HepG2 (cell line): Measurements from ENCODE around the gene ZNF451. TPM values are rescaled to one million over a fixed set of nuclear protein-coding genes. Genes with fewer than 3 reads are reported as not detected.

ENCODE experiments used
- ATAC-seq: fragments of 200-7000 bp; cut with Tn5 transposase; 3 replicates; pipeline ENCODE4 v1.9.1; 2020; ENCODE audit warnings: mild to moderate bottlenecking, moderate library complexity
- BruUV-seq: library from RNA; stranded (reverse); fragments of 400-500 nt; replicated peaks from 2 replicates; lab custom pipeline; 2021; lab: Mats Ljungman, UMichigan
- CTCF ChIA-PET: fragments of 300-600 bp; formaldehyde crosslinking; extraction: SDS; loops from one replicate; lab custom pipeline; 2021; ENCODE audit warnings: low total read pairs, inconsistent platforms, low intra/inter-chr PET ratio; lab: Yijun Ruan, JAX
- POLR2A ChIA-PET: fragments of 350-600 bp; sonication (Branson Sonifier 250); formaldehyde crosslinking; loops from one replicate; lab custom pipeline; 2020; ENCODE audit warnings: antibody characterized with exemption, inconsistent platforms; lab: Yijun Ruan, JAX
- DNase-seq: peaks from one replicate; pipeline ENCODE4 v3.0.0-alpha.2; 2015; ENCODE audit warnings: low spot score
- FAIRE-seq: peaks from 3 replicates; lab custom pipeline; 2011; peaks lifted over from hg19 to GRCh38; lab: Jason Lieb, UNC
- H2AFZ ChIP-seq: one replicate; pipeline ENCODE4 v1.6.1; 2011; ENCODE audit warnings: low read length, inconsistent platforms
- H3K27ac ChIP-seq: fragments of 300-600 bp; 3 replicates; pipeline ENCODE4 v1.8.0; 2011; ENCODE audit warnings: mixed run types, mild to moderate bottlenecking, mixed read lengths, low read length, inconsistent platforms; ENCODE audit not compliant: insufficient read depth; ENCODE audit errors: extremely low read length
- H3K27me3 ChIP-seq, 2 experiments: fragments of 200-600 bp in 1 of 2; 2 replicates in 1 of 2; 3 replicates in 1 of 2; pipeline versions ENCODE4 v1.6.0 to v1.8.0; 2011; ENCODE audit warnings: low read length in 2 of 2, mild to moderate bottlenecking in 2 of 2, moderate library complexity in 2 of 2, inconsistent platforms in 1 of 2; ENCODE audit not compliant: insufficient read depth in 2 of 2, control insufficient read depth in 1 of 2
- H3K36me3 ChIP-seq, 2 experiments: fragments of 200-600 bp in 1 of 2; replicated peaks in 1 of 2; 2 replicates in 1 of 2; 3 replicates in 1 of 2; pipeline versions ENCODE4 v1.5.1 to v1.8.0; 2011; ENCODE audit warnings: low read length in 2 of 2, inconsistent platforms in 1 of 2; ENCODE audit not compliant: insufficient read depth in 2 of 2, control insufficient read depth in 1 of 2
- H3K4me1 ChIP-seq: 2 replicates; pipeline ENCODE4 v1.5.1; 2012; ENCODE audit warnings: low read length, inconsistent platforms; ENCODE audit not compliant: insufficient read depth
- H3K4me2 ChIP-seq: 2 replicates; pipeline ENCODE4 v1.6.0; 2011; ENCODE audit warnings: low read depth, low read length, inconsistent platforms
- H3K4me3 ChIP-seq, 3 experiments: fragments of 200-600 bp in 1 of 3; sonication (generic), shearing (Covaris generic) in 1 of 3; replicated peaks in 1 of 3; 2 replicates each; pipeline ENCODE4 v1.5.1; 2011 to 2016; ENCODE audit warnings: low read length in 3 of 3, inconsistent platforms in 2 of 3, low read depth in 2 of 3, mild to moderate bottlenecking in 2 of 3, control low read depth in 1 of 3, mixed read lengths in 1 of 3; ENCODE audit not compliant: insufficient read depth in 1 of 3
- H3K79me2 ChIP-seq: one replicate; pipeline ENCODE4 v1.6.1; 2011; ENCODE audit warnings: low read length, inconsistent platforms; ENCODE audit not compliant: insufficient read depth
- H3K9ac ChIP-seq: 2 replicates; pipeline ENCODE4 v1.6.0; 2011; ENCODE audit warnings: mild to moderate bottlenecking, low read depth, low read length, inconsistent platforms; ENCODE audit not compliant: insufficient read depth
- H3K9me3 ChIP-seq: 2 replicates; pipeline ENCODE4 v1.5.1; 2012; ENCODE audit warnings: mild to moderate bottlenecking, low read length
- H4K20me1 ChIP-seq: 2 replicates; pipeline ENCODE4 v1.6.0; 2011; ENCODE audit warnings: inconsistent platforms, mild to moderate bottlenecking, low read length, moderate library complexity; ENCODE audit not compliant: insufficient read depth
- ARNTL ChIP-seq: sonication (generic); formaldehyde crosslinking; IDR thresholded peaks from 2 replicates; pipeline ENCODE4 v1.4.0; 2020; ENCODE audit warnings: mild to moderate bottlenecking, missing genetic modification reagents
- ETV6 ChIP-seq: sonication (generic); formaldehyde crosslinking; conservative IDR thresholded peaks from 2 replicates; pipeline ENCODE4 v1.4.0; 2020; ENCODE audit warnings: missing genetic modification reagents
- MIXL1 ChIP-seq: IDR thresholded peaks from 2 replicates; pipeline ENCODE4 v1.6.1; 2016
- NRL ChIP-seq: sonication (generic); formaldehyde crosslinking; IDR thresholded peaks from 2 replicates; pipeline ENCODE4 v1.5.0; 2020; ENCODE audit warnings: missing genetic modification reagents, mild to moderate bottlenecking, moderate library complexity, borderline replicate concordance
- SMYD3 ChIP-seq: sonication (generic); formaldehyde crosslinking; IDR thresholded peaks from 2 replicates; pipeline ENCODE4 v1.8.1; 2023; ENCODE audit warnings: mild to moderate bottlenecking, missing genetic modification reagents
- SYNCRIP ChIP-seq: fragments of 200-400 bp; formaldehyde crosslinking; IDR thresholded peaks from 2 replicates; pipeline ENCODE4 v1.6.1; 2018; ENCODE audit warnings: mild to moderate bottlenecking, low read depth, low read length; ENCODE audit not compliant: insufficient read depth
- TRIM22 ChIP-seq: fragments of 450-650 bp; IDR thresholded peaks from 2 replicates; pipeline ENCODE4 v1.6.1; 2017
- YY1 ChIP-seq: IDR thresholded peaks from 2 replicates; pipeline ENCODE4 v1.6.1; 2011; ENCODE audit warnings: low read length, low read depth, moderate library complexity, mild to moderate bottlenecking; ENCODE audit not compliant: insufficient read depth, insufficient replicate concordance
- ZHX1 ChIP-seq: sonication (generic); formaldehyde crosslinking; IDR thresholded peaks from 2 replicates; pipeline ENCODE4 v1.8.1; 2022; ENCODE audit warnings: low read depth, mild to moderate bottlenecking, missing genetic modification reagents
- ZNF20 ChIP-seq: sonication (generic); formaldehyde crosslinking; IDR thresholded peaks from 2 replicates; pipeline ENCODE4 v1.4.0; 2020; ENCODE audit warnings: mild to moderate bottlenecking, moderate library complexity, missing genetic modification reagents
- ZNF790 ChIP-seq: sonication (generic); formaldehyde crosslinking; IDR thresholded peaks from 2 replicates; pipeline ENCODE4 v1.8.0; 2022; ENCODE audit warnings: missing genetic modification reagents, mild to moderate bottlenecking, borderline replicate concordance
- WGBS: methylation state at CpG from one replicate; pipeline ENCODE4 v1.1.6; 2017; ENCODE audit warnings: low lambda C conversion rate; 5-methylcytosine and 5-hydroxymethylcytosine counted together
- in situ Hi-C: cut with HindIII; loops from 2 replicates; pipeline ENCODE4 v1.10.0; 2017; ENCODE audit warnings: low pct_unique_long_range_greater_than_20kb; ENCODE audit not compliant: extremely low pct_ligation_motif_present
- intact Hi-C: fragments of 100-400 bp; cut with micrococcal nuclease; formaldehyde crosslinking; loops from one replicate; pipeline ENCODE4 v1.10.0; 2022; ENCODE audit not compliant: unreplicated experiment
- polyA plus RNA-seq, 8 experiments: library from polyadenylated mRNA; depleted of rRNA in 3 of 8; stranded (reverse) in 7 of 8; unstranded in 1 of 8; fragments of >200 nt; fragmentation: Illumina TruSeq in 4 of 8; extraction: Trizol in 4 of 8; gene quantifications; 2 replicates each; pipeline versions ENCODE4 v1.2.1 to v1.2.3, GENCODE V29; 2011 to 2016; ENCODE audit warnings: low read depth in 4 of 8, missing spikeins in 1 of 8, mixed read lengths in 1 of 8; ENCODE audit not compliant: insufficient read depth in 1 of 8
- total RNA-seq, 5 experiments: library from RNA; depleted of rRNA; stranded (reverse); fragments of >200 nt; fragmentation: Illumina TruSeq; extraction: Trizol; gene quantifications; 2 replicates each; pipeline ENCODE4 v1.2.3, GENCODE V29; 2016; ENCODE audit warnings: low read depth in 1 of 5
- TF ChIP-seq, protein P1 (sequence below): sonication (generic); formaldehyde crosslinking; IDR thresholded peaks from 2 replicates; pipeline ENCODE4 v1.4.0; 2020; ENCODE audit warnings: missing genetic modification reagents

Gene ZNF451
- total and polyA plus RNA-seq, 2 of the 13 experiments (the other 11 are each of a cell fraction or from before 2014, with no cell fraction given) = 32.1 to 65.7 TPM

DNA sequence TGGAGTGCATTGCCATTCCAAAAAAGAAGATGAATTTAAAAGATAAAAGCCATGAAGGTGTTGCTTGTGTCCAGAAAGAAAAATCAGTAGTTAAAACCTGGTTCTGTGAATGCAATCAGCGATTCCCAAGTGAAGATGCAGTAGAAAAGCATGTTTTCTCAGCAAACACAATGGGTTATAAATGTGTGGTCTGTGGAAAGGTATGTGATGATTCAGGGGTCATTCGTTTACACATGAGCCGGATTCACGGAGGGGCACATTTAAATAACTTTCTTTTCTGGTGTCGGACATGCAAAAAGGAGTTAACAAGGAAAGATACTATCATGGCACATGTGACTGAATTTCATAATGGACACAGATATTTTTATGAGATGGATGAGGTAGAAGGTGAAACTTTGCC is 57.4 kb downstream of the ZNF451 start (continued):
- no peak for TF ChIP-seq MIXL1
- no peak for TF ChIP-seq SYNCRIP

- Histone ChIP-seq H3K27me3 (no peaks in the 10 kb centered on the region), H3K4me2 (no peak overlapping the region), H3K36me3 (peaks cover 11 to 48% of the 10 kb centered on the region in 2 experiments), H2AFZ (no peak overlapping the region), H3K4me3 (no peak overlapping the region), H3K9me3 (no peaks in the 10 kb centered on the region), H3K79me2 (no peaks in the 10 kb centered on the region), H3K9ac (no peak overlapping the region), H3K4me1 (no peaks in the 10 kb centered on the region), H3K27ac (no peak overlapping the region), H4K20me1 (no peaks in the 10 kb centered on the region)
- ATAC-seq (no peak), DNase-seq (no peak), FAIRE-seq (no peak)
- intact Hi-C loops (no loop called here), in situ Hi-C loops (no loop called here)
- BruUV-seq = no TSS peak
- ChIA-PET POLR2A (no interaction called here), CTCF (no interaction called here)
- 94% methylated on average over 7 of the region's 7 CpGs for WGBS
- TF ChIP-seq ZNF20 (CRISPR knock-in tag) (no peak), SMYD3 (no peak), TRIM22 (no peak), ZNF790 (CRISPR knock-in tag) (no peak), ETV6 (no peak), ARNTL (CRISPR knock-in tag) (no peak), ZHX1 (CRISPR knock-in tag) (no peak), NRL (CRISPR knock-in tag) (no peak), YY1 (no peak)
- TF ChIP-seq, protein P1, sequence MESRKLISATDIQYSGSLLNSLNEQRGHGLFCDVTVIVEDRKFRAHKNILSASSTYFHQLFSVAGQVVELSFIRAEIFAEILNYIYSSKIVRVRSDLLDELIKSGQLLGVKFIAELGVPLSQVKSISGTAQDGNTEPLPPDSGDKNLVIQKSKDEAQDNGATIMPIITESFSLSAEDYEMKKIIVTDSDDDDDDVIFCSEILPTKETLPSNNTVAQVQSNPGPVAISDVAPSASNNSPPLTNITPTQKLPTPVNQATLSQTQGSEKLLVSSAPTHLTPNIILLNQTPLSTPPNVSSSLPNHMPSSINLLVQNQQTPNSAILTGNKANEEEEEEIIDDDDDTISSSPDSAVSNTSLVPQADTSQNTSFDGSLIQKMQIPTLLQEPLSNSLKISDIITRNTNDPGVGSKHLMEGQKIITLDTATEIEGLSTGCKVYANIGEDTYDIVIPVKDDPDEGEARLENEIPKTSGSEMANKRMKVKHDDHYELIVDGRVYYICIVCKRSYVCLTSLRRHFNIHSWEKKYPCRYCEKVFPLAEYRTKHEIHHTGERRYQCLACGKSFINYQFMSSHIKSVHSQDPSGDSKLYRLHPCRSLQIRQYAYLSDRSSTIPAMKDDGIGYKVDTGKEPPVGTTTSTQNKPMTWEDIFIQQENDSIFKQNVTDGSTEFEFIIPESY = no peak
Observed at GRCh38 chr6:57147955-57148858, 58.2 kb downstream of the ZNF451 start.
